GM19324 (cell line): Measurements from ENCODE around the gene IL17C.

Experiments used
- ATAC-seq: cut with Tn5 transposase; IDR thresholded peaks from one replicate; pipeline ENCODE4 v1.9.1; 2021; ENCODE audit warnings: mild to moderate bottlenecking, moderate library complexity; ENCODE audit not compliant: unreplicated experiment, low FRiP score

The IL17C gene

GRCh38 chr16:88640498-88641247 lies 2.3 kb downstream of the IL17C start:
- no peak for ATAC-seq

- no peak for ATAC-seq
Measured at GRCh38 chr16:88642881-88643643, 4.7 kb downstream of the IL17C start.

GRCh38 chr16:88643644-88643932 lies 5.2 kb downstream of the IL17C start:
- no peak for ATAC-seq

GRCh38 chr16:88645455-88645854 lies 7.1 kb downstream of the IL17C start:
- ATAC-seq = no peak

- ATAC-seq = no peak
Measured at GRCh38 chr16:88645941-88646340, 7.6 kb downstream of the IL17C start.

GRCh38 chr16:88646345-88647034 lies 8.1 kb downstream of the IL17C start:
- ATAC-seq = no peak

GRCh38 chr16:88647178-88648070 lies 9.1 kb downstream of the IL17C start:
- ATAC-seq = no peak

- ATAC-seq = no peak
Measured at GRCh38 chr16:88649195-88649923, 11.0 kb downstream of the IL17C start.

GRCh38 chr16:88649924-88650748 lies 11.8 kb downstream of the IL17C start:
- peak; percentile 20 for ATAC-seq

GRCh38 chr16:88650749-88651275 lies 12.4 kb downstream of the IL17C start, which contains the start of gene CYBA:
Gene CYBA (minus strand): TSS chr16:88651053. CDS start chr16:88651013, 40 bp downstream.
- peak; percentile 68 for ATAC-seq

GRCh38 chr16:88651276-88651988 lies 13.1 kb downstream of the IL17C start:
- peak; percentile 64 for ATAC-seq

- ATAC-seq = no peak
Measured at GRCh38 chr16:88651989-88652761, 13.8 kb downstream of the IL17C start.

GRCh38 chr16:88652762-88653063 lies 14.3 kb downstream of the IL17C start:
- no peak for ATAC-seq

- no peak for ATAC-seq
Measured at GRCh38 chr16:88653101-88653500, 14.7 kb downstream of the IL17C start.

- ATAC-seq = no peak
Measured at GRCh38 chr16:88653596-88654362, 15.4 kb downstream of the IL17C start.

GRCh38 chr16:88654363-88655052 lies 16.1 kb downstream of the IL17C start:
- no peak for ATAC-seq
